Activated CD4-positive, alpha-beta T cell treated with anti-CD3 and anti-CD28 coated beads, Interleukin-2, amount 10 ng/mL, durations not matched to agents 24 days and 14 days (primary cell): Measurements from ENCODE around the gene TRAPPC4. TPM values are rescaled to one million over a fixed set of nuclear protein-coding genes. Genes with fewer than 3 reads are reported as not detected.
"Not testable (repeated sequence)": the region's sequence is repeated elsewhere in the genome, so short reads cannot be mapped to it uniquely, and the experiment has no call there.

ENCODE experiments used
- DNase-seq: peaks from one replicate; pipeline ENCODE4 v3.0.0; 2022
- H3K27ac Mint-ChIP-seq: one replicate; pipeline ENCODE4 v1.8.0; 2022; ENCODE audit warnings: mild to moderate bottlenecking, mixed read lengths
- H3K27me3 Mint-ChIP-seq: one replicate; pipeline ENCODE4 v1.8.0; 2022; ENCODE audit warnings: mixed read lengths
- H3K36me3 Mint-ChIP-seq: one replicate; pipeline ENCODE4 v1.8.0; 2022; ENCODE audit warnings: low read depth, mild to moderate bottlenecking, mixed read lengths
- H3K4me1 Mint-ChIP-seq: one replicate; pipeline ENCODE4 v1.8.0; 2021; ENCODE audit warnings: mixed read lengths
- H3K4me3 Mint-ChIP-seq: one replicate; pipeline ENCODE4 v1.8.0; 2022; ENCODE audit warnings: mild to moderate bottlenecking, moderate library complexity, mixed read lengths
- H3K9me3 Mint-ChIP-seq: one replicate; pipeline ENCODE4 v1.8.0; 2021; ENCODE audit warnings: mixed read lengths
- intact Hi-C: fragments of 100-400 bp; cut with micrococcal nuclease; formaldehyde crosslinking; loops from one replicate; pipeline ENCODE4 v1.15.1; 2023
- total RNA-seq: library from RNA; stranded (reverse); gene quantifications from 2 replicates; pipeline ENCODE4 v1.2.3, GENCODE V29; 2022

The TRAPPC4 gene
- 141 and 151 TPM in 2 replicates for total RNA-seq

GRCh38 chr11:119018074-119018938 lies at the start of gene TRAPPC4, which contains the start of gene RPS25:
Gene TRAPPC4 (plus strand): TSS chr11:119018766. CDS start chr11:119018796, 30 bp downstream.
Gene RPS25 (minus strand): TSS chr11:119018343. CDS start chr11:119018284, 59 bp downstream.
- H3K9me3 Mint-ChIP-seq: no peaks in the 10 kb centered on the region
- H3K36me3 Mint-ChIP-seq: peaks cover 74% of the 10 kb centered on the region
- peak within 1 kb of the TSS; percentile 100 for H3K4me3 Mint-ChIP-seq
- DNase-seq: peak; percentile 98
- peaks cover 35% of the 10 kb centered on the region for H3K4me1 Mint-ChIP-seq
- H3K27me3 Mint-ChIP-seq: no peaks in the 10 kb centered on the region
- intact Hi-C loops: loop anchor here (1.0 to 5.0 kb wide), 8 partner anchors 12 to 226 kb away; partner anchors contain the start of genes BCL9L, CENATAC, DDX6 and HMBS
- peak within 1 kb of the TSS; percentile 99 for H3K27ac Mint-ChIP-seq

DNA sequence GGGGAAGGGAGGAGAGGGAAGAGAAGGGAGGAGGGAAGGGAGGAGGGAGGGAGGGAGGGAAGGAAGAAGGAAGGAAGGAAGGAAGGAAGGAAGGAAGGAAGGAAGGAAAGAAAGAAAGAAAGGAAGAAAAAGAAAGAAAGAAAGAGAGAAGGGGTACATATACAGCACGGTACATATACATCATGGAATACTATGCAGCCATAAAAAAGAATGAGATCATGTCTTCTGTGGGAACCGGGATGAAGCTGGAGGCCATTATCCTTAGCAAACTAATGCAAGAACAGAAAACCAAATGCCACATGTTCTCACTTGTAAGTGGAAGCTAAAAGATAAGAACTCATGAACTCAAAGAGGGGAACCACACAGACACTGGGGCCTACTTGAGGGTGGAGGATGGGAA lies 49.1 kb upstream of the TRAPPC4 start:
- H3K4me3 Mint-ChIP-seq, intact Hi-C loops, H3K4me1 Mint-ChIP-seq, H3K36me3 Mint-ChIP-seq, H3K9me3 Mint-ChIP-seq, H3K27ac Mint-ChIP-seq, DNase-seq: not testable (repeated sequence)
- peaks cover 11% of the 10 kb centered on the region for H3K27me3 Mint-ChIP-seq

GRCh38 chr11:118971646-118972045 lies 46.9 kb upstream of the TRAPPC4 start, which contains the start of gene FOXR1:
Gene FOXR1 (plus strand): TSS chr11:118971761. CDS start chr11:118971932, 171 bp downstream.
- no peak for DNase-seq
- Mint-ChIP-seq H3K27me3 (peaks cover 20% of the 10 kb centered on the region), H3K9me3 (peaks cover 4% of the 10 kb centered on the region), H3K4me3 (no peak within 1 kb of the TSS), H3K27ac (no peak within 1 kb of the TSS), H3K4me1 (no peaks in the 10 kb centered on the region), H3K36me3 (no peaks in the 10 kb centered on the region)
- intact Hi-C loops: no loop called here

GRCh38 chr11:118973985-118974384 lies 44.6 kb upstream of the TRAPPC4 start:
- Mint-ChIP-seq H3K27me3 (peaks cover 20% of the 10 kb centered on the region), H3K4me1 (no peaks in the 10 kb centered on the region), H3K27ac (no peak overlapping the region), H3K9me3 (peaks cover 4% of the 10 kb centered on the region), H3K4me3 (no peak overlapping the region), H3K36me3 (no peaks in the 10 kb centered on the region)
- intact Hi-C loops: no loop called here
- no peak for DNase-seq

DNA sequence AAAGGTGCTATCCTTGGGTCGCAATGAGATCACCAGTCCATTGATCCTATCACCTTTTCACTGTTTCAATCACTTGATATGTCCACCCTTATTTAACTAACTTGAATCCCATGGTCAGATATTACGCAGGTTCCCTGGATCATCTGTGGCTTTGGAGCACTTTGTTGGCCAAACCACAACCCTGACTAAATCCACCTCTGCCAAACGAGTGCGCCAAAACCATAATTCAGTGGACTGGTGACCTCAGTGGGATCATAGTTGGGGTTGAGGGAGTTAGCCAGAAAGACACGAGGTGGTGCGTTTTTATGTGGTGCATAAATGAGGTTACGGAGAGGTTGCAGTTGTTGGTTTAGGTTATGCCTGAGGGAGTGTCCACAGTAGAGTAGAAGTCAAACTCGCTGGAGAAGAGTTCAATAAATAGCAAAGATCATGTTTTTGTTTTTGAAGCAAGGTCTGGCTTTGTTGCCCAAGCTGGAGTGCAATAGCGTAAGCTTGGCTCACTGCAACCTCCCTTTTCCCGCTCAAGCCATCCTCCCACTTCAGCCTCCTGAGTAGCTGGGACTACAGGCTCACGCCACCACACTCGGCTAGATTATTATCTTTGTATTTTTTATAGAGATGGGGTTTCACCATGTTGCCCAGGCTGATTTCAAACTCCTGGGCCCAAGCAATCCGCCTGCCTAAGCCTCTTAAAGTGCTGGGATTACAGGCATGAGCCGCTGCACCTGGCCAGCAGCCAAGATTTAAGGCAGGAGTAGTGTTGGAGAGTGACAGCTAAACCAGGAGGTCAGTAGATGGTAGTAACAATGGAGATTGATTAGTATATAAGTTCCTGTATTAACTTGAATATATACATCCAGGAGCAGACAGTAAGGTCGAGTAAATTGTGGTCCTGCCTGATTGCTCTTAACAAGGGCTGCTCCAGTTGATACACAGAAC lies 42.5 kb upstream of the TRAPPC4 start:
- Mint-ChIP-seq H3K4me1 (no peaks in the 10 kb centered on the region), H3K9me3 (peaks cover 4% of the 10 kb centered on the region), H3K36me3 (no peaks in the 10 kb centered on the region), H3K4me3 (no peak overlapping the region), H3K27ac (no peak overlapping the region), H3K27me3 (peaks cover 17% of the 10 kb centered on the region)
- DNase-seq: no peak
- intact Hi-C loops: no loop called here

DNA sequence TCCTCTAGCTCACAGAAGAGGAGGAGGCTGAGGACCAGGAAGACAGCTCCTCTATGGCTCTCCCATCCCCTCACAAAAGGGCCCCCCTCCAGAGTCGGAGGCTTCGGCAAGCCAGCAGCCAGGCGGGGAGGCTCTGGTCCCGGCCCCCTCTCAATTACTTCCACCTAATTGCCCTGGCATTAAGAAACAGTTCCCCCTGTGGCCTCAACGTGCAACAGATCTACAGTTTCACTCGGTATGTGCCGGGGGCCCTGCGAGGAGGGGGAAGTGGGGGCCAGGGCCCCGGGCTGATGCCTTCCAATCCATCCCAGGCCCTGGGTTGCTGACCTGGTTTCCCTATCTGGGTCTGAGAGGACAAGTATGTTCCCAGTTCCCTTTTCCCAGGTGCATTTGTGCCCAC lies 39.1 kb upstream of the TRAPPC4 start:
- Mint-ChIP-seq H3K27me3 (peaks cover 9% of the 10 kb centered on the region), H3K4me1 (no peaks in the 10 kb centered on the region), H3K36me3 (no peaks in the 10 kb centered on the region), H3K27ac (no peak overlapping the region), H3K4me3 (no peak overlapping the region), H3K9me3 (no peaks in the 10 kb centered on the region)
- intact Hi-C loops: no loop called here
- no peak for DNase-seq

DNA sequence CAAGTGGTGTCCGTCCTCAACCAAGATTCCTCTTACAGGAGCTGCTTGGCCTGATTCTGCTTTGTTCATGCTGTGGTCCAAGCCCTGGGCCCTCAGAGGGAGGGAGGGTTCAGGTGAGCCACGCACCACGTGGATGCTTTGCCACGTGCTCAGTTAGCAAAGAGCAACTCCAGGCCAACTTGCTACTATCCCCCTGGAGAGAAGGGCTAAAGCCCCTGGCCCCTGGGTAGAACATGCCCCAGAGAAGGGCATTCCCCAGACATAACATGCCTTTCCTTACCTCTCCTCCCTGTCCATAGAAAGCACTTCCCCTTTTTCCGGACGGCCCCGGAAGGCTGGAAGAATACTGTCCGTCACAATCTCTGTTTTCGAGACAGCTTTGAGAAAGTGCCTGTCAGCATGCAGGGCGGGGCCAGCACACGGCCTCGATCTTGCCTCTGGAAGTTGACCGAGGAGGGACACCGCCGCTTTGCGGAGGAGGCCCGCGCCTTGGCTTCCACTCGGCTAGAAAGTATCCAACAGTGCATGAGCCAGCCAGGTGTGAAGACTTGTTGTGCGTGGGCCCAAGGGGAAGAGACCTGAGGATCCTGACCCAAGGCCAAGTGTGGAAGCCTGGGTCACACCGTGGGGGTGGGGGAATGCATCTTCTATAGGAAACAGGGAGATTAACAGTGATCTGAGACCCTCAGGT lies 38.2 kb upstream of the TRAPPC4 start:
- Mint-ChIP-seq H3K27me3 (peaks cover 4% of the 10 kb centered on the region), H3K4me3 (no peak overlapping the region), H3K36me3 (no peaks in the 10 kb centered on the region), H3K27ac (no peak overlapping the region), H3K9me3 (no peaks in the 10 kb centered on the region), H3K4me1 (no peaks in the 10 kb centered on the region)
- intact Hi-C loops: no loop called here
- DNase-seq: no peak

DNA sequence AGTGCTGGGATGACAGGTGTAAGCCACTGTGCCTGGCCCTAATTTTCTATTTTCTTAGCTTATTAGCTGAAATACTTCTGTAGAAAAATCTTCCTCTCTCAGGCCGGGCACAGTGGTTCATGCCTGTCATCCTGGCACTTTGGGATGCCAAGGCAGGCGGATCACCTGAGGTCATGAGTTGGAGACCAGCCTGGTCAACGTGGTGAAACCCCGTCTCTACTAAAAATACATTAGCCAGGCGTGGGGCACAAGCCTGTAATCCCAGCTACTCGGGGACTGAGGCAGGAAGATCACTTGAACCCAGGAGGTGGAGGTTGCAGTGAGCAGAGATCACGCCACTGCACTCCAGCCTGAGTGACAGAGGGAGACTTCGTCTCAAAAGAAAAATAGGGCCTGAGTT lies 34.2 kb upstream of the TRAPPC4 start:
- H3K4me1 Mint-ChIP-seq, DNase-seq, H3K9me3 Mint-ChIP-seq, intact Hi-C loops, H3K36me3 Mint-ChIP-seq, H3K4me3 Mint-ChIP-seq, H3K27ac Mint-ChIP-seq, H3K27me3 Mint-ChIP-seq: not testable (repeated sequence)

DNA sequence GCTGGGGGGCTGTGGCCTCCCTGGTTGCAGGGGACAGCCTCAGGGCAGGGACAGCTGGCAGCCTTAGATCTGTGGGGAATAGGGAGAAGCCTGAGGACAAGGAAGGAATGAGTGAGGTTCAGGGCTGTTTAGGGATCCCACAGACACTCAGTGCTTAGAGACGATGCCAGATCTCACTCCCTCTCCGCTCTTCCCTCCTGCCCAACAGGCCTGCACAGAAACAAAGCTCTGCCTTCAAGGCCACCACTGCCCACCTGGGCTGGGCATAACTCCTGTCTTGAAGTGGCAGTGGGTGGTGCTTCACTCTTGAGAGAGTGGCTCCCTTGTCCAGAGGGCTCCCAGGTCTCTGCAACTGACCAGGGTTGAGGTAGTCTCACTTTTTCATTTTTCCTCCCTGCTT lies 33.7 kb upstream of the TRAPPC4 start:
- Mint-ChIP-seq H3K4me1 (no peaks in the 10 kb centered on the region), H3K27me3 (no peaks in the 10 kb centered on the region), H3K27ac (no peak overlapping the region), H3K36me3 (no peaks in the 10 kb centered on the region), H3K9me3 (no peaks in the 10 kb centered on the region), H3K4me3 (no peak overlapping the region)
- intact Hi-C loops: no loop called here
- no peak for DNase-seq

DNA sequence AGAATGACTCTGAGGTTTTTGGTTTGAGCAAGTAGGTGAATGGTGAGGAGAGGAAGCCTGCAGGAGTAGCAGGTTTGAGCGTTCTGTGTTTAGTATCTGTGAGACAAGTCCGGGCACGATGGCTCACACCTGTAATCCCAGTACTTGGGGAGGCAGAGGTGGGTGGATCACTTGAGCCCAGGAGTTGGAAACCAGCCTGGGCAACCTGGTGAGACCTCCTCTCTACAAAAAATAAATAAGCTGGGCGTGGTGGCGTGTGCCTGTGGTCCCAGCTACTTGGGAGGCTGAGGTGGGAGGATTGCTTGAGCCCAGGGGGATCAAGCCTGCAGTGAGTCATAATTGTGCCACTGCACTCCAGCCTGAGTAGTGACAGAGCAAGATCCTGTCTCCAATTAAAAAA lies 30.3 kb upstream of the TRAPPC4 start:
- intact Hi-C loops: no loop called here
- Mint-ChIP-seq H3K36me3 (peaks cover 2% of the 10 kb centered on the region), H3K27ac (no peak overlapping the region), H3K4me3 (no peak overlapping the region), H3K4me1 (no peaks in the 10 kb centered on the region), H3K27me3 (no peaks in the 10 kb centered on the region), H3K9me3 (no peaks in the 10 kb centered on the region)
- DNase-seq: no peak

- H3K4me3 Mint-ChIP-seq, intact Hi-C loops, H3K36me3 Mint-ChIP-seq, DNase-seq, H3K9me3 Mint-ChIP-seq, H3K27me3 Mint-ChIP-seq, H3K4me1 Mint-ChIP-seq, H3K27ac Mint-ChIP-seq: not testable (repeated sequence)
Observed at GRCh38 chr11:118991486-118992038, 27.0 kb upstream of the TRAPPC4 start.

DNA sequence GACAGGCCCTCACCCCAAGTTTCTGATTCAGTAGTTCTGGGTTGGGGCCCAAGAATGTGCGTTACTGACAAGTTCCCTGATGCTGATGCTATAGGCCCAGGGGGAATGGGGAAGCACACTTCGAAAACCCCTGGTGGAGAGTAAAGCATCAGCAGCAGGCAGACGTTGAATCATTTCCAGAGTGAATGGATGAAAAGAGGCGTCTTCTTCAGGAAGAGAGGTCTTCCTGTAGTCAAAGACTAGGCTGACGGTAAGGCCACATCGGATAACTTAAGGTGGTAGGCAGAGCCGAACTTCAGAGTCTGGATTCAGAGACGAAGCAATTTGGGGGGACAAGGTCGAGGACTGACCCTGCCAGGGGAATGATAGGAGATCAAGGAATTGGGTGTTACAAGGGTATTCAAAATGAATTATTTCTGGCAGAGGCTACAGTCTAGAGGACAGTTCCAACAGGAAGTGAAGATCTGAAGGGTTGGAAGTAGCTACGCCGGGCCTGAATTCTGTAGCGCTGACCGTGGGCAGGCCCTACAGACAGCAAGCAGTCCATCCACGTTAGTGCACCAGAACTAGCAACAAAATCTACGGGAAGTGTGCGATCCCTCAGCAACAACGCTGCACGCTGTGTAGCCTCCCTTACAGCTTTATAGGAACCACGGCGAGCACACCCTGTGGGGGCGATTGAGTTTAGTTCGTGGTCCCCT lies 21.5 kb upstream of the TRAPPC4 start:
- Mint-ChIP-seq H3K27ac (peak overlapping the region; percentile 94), H3K27me3 (no peaks in the 10 kb centered on the region), H3K4me3 (peak overlapping the region; percentile 90), H3K9me3 (no peaks in the 10 kb centered on the region), H3K36me3 (peaks cover 37% of the 10 kb centered on the region), H3K4me1 (peaks cover 24% of the 10 kb centered on the region)
- DNase-seq: peak; percentile 80
- intact Hi-C loops: loop anchor here (5.0 kb wide), 2 partner anchors 60 to 70 kb away; partner anchors contain the start of genes BCL9L and HYOU1
